ENCODE results near the gene PPT2.

Gene PPT2

DNA sequence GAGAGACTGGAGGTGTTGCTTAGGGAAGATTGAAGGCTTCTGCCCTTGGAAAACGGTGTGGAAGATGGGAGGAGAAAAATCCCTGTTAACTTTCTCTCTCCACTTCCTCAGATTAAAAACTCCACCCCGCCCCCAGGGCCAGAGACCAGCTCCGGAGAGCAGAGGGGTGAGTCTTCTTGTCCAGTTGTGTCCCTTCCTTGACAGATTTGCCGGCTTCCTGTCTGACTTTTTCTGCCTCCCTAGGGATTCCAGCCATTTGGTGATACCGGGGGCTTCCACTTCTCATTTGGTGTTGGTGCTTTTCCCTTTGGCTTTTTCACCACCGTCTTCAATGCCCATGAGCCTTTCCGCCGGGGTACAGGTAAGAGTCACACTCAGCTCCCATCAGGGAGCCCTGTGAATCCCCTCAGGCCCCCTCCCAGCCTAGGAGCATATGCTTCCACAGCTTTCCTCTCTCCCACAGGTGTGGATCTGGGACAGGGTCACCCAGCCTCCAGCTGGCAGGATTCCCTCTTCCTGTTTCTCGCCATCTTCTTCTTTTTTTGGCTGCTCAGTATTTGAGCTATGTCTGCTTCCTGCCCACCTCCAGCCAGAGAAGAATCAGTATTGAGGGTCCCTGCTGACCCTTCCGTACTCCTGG lies 25.9 kb downstream of the PPT2 start:
- DNase-seq (ENCODE audit: low spot score) = no peak
- H3K27me3 ChIP-seq (ENCODE audit: insufficient read depth, poor library complexity, severe bottlenecking) = no peaks in the 10 kb centered on the region
- no peak overlapping the region for H3K4me3 ChIP-seq (ENCODE audit: severe bottlenecking)
- H3K4me1 ChIP-seq (ENCODE audit: insufficient read depth, poor library complexity, severe bottlenecking) = peaks cover 4% of the 10 kb centered on the region
- no peak overlapping the region for H3K27ac ChIP-seq (ENCODE audit: poor library complexity, severe bottlenecking)
- TF ChIP-seq, protein P1, sequence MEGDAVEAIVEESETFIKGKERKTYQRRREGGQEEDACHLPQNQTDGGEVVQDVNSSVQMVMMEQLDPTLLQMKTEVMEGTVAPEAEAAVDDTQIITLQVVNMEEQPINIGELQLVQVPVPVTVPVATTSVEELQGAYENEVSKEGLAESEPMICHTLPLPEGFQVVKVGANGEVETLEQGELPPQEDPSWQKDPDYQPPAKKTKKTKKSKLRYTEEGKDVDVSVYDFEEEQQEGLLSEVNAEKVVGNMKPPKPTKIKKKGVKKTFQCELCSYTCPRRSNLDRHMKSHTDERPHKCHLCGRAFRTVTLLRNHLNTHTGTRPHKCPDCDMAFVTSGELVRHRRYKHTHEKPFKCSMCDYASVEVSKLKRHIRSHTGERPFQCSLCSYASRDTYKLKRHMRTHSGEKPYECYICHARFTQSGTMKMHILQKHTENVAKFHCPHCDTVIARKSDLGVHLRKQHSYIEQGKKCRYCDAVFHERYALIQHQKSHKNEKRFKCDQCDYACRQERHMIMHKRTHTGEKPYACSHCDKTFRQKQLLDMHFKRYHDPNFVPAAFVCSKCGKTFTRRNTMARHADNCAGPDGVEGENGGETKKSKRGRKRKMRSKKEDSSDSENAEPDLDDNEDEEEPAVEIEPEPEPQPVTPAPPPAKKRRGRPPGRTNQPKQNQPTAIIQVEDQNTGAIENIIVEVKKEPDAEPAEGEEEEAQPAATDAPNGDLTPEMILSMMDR (IDR thresholded peaks at IDR 0.05; ENCODE audit: poor library complexity, severe bottlenecking) = no peak
- ATAC-seq (ENCODE audit: low read depth) = no peak
- H3K36me3 ChIP-seq (ENCODE audit: low read depth) = peaks cover 25% of the 10 kb centered on the region
- H3K9me3 ChIP-seq (ENCODE audit: severe bottlenecking) = no peaks in the 10 kb centered on the region

- Histone ChIP-seq H3K27ac (ENCODE audit: poor library complexity, severe bottlenecking) (no peak overlapping the region), H3K27me3 (ENCODE audit: insufficient read depth, poor library complexity, severe bottlenecking) (no peaks in the 10 kb centered on the region), H3K4me1 (ENCODE audit: insufficient read depth, poor library complexity, severe bottlenecking) (peaks cover 3% of the 10 kb centered on the region), H3K4me3 (ENCODE audit: severe bottlenecking) (no peak overlapping the region), H3K36me3 (ENCODE audit: low read depth) (peaks cover 25% of the 10 kb centered on the region), H3K9me3 (ENCODE audit: severe bottlenecking) (no peaks in the 10 kb centered on the region)
- TF ChIP-seq, protein P1 (IDR thresholded peaks at IDR 0.05; ENCODE audit: poor library complexity, severe bottlenecking) = no peak
- ATAC-seq (ENCODE audit: low read depth) = no peak
- DNase-seq (ENCODE audit: low spot score) = no peak
Measured at GRCh38 chr6:32181148-32181702, 27.3 kb downstream of the PPT2 start.

- no peak for DNase-seq (ENCODE audit: low spot score)
- H3K4me1 ChIP-seq (ENCODE audit: insufficient read depth, poor library complexity, severe bottlenecking) = no peaks in the 10 kb centered on the region
- ATAC-seq (ENCODE audit: low read depth) = no peak
- TF ChIP-seq, protein P1 (IDR thresholded peaks at IDR 0.05; ENCODE audit: poor library complexity, severe bottlenecking) = no peak
- no peak overlapping the region for H3K4me3 ChIP-seq (ENCODE audit: severe bottlenecking)
- no peaks in the 10 kb centered on the region for H3K9me3 ChIP-seq (ENCODE audit: severe bottlenecking)
- no peaks in the 10 kb centered on the region for H3K27me3 ChIP-seq (ENCODE audit: insufficient read depth, poor library complexity, severe bottlenecking)
- no peak overlapping the region for H3K27ac ChIP-seq (ENCODE audit: poor library complexity, severe bottlenecking)
- H3K36me3 ChIP-seq (ENCODE audit: low read depth) = peaks cover 30% of the 10 kb centered on the region
Measured at GRCh38 chr6:32181915-32182529, 28.1 kb downstream of the PPT2 start.

GRCh38 chr6:32182555-32182981 lies 28.6 kb downstream of the PPT2 start:
- no peak overlapping the region for H3K4me3 ChIP-seq (ENCODE audit: severe bottlenecking)
- peaks cover 36% of the 10 kb centered on the region for H3K36me3 ChIP-seq (ENCODE audit: low read depth)
- H3K27ac ChIP-seq (ENCODE audit: poor library complexity, severe bottlenecking) = no peak overlapping the region

More at GRCh38 chr6:32182555-32182981, 28.6 kb downstream of the PPT2 start:
- Histone ChIP-seq H3K4me1 (ENCODE audit: insufficient read depth, poor library complexity, severe bottlenecking) (no peaks in the 10 kb centered on the region), H3K9me3 (ENCODE audit: severe bottlenecking) (no peaks in the 10 kb centered on the region), H3K27me3 (ENCODE audit: insufficient read depth, poor library complexity, severe bottlenecking) (no peaks in the 10 kb centered on the region)
- DNase-seq (ENCODE audit: low spot score) (no peak), ATAC-seq (ENCODE audit: low read depth) (no peak)
- TF ChIP-seq, protein P1 (IDR thresholded peaks at IDR 0.05; ENCODE audit: poor library complexity, severe bottlenecking) = no peak

Data from RWPE2 (cell line).